Measurements from ENCODE around the gene SLC25A12. TPM values are rescaled to one million over a fixed set of nuclear protein-coding genes. Genes with fewer than 3 reads are reported as not detected.

The SLC25A12 gene
- total and polyA plus RNA-seq, 2 donors (not counting 1 experiment from before 2014, with no cell fraction given) = 10.0 to 21.0 TPM

DNA sequence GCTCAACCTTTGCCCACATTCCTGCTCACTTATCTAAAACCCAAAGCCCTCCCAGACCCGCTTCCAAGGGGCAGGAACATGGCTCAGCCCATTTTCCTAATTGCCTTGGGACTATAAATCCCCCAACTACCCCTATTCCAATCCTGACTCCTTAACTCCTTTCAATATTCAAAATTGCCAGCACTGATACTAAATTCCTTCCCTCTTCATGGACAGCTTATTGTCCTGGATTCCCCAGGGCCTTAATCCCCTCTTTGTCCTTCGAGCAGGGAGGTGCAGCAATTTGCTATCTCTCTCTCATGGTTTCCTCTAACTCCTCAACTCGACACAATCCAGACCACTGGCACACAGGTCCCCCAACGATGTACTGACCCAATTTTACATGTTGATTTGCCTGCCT lies 99.1 kb downstream of the SLC25A12 start:
- TF ChIP-seq, protein P1, sequence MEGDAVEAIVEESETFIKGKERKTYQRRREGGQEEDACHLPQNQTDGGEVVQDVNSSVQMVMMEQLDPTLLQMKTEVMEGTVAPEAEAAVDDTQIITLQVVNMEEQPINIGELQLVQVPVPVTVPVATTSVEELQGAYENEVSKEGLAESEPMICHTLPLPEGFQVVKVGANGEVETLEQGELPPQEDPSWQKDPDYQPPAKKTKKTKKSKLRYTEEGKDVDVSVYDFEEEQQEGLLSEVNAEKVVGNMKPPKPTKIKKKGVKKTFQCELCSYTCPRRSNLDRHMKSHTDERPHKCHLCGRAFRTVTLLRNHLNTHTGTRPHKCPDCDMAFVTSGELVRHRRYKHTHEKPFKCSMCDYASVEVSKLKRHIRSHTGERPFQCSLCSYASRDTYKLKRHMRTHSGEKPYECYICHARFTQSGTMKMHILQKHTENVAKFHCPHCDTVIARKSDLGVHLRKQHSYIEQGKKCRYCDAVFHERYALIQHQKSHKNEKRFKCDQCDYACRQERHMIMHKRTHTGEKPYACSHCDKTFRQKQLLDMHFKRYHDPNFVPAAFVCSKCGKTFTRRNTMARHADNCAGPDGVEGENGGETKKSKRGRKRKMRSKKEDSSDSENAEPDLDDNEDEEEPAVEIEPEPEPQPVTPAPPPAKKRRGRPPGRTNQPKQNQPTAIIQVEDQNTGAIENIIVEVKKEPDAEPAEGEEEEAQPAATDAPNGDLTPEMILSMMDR (IDR thresholded peaks at IDR 0.05) = no peak
- H3K9me3 ChIP-seq (ENCODE audit: control extremely low read depth in 1 of 3, control insufficient read depth in 2 of 3, insufficient read depth in 1 of 3, low read length in 2 of 3) = no peaks in the 10 kb centered on the region
- no peaks in the 10 kb centered on the region for H4K20me1 ChIP-seq (ENCODE audit: control insufficient read depth, insufficient read depth, low read length, poor library complexity, severe bottlenecking)
- DNase-seq (no peak), ATAC-seq (ENCODE audit: low read depth) (no peak)
- H3K27ac ChIP-seq (ENCODE audit: low read length in 2 of 2) = no peak overlapping the region
- H3K9ac ChIP-seq (ENCODE audit: low read length) = no peak overlapping the region
- H3K36me3 ChIP-seq (replicated peaks in 1 of 2; ENCODE audit: control extremely low read depth in 1 of 2, control insufficient read depth in 1 of 2, extremely low read depth in 1 of 2, insufficient read depth in 2 of 2, low read length in 1 of 2) = peaks cover 4 to 16% of the 10 kb centered on the region in 2 experiments
- Mint-ChIP-seq H3K27ac (no peak overlapping the region), H3K4me1 (peaks cover 3% of the 10 kb centered on the region), H3K9me3 (ENCODE audit: insufficient read depth) (no peaks in the 10 kb centered on the region), H3K4me3 (no peak overlapping the region), H3K27me3 (no peaks in the 10 kb centered on the region)
- 65% methylated on average over 4 of the region's 4 CpGs for WGBS (ENCODE audit: insufficient coverage)
- CTCF ChIA-PET = no interaction called here
- H3K4me1 ChIP-seq (ENCODE audit: control insufficient read depth in 2 of 2, insufficient read depth in 2 of 2, low read length in 2 of 2) = no peaks in the 10 kb centered on the region
- H3K79me2 ChIP-seq (ENCODE audit: control insufficient read depth, insufficient read depth, low read length) = no peaks in the 10 kb centered on the region
- no peak overlapping the region for H2AFZ ChIP-seq (ENCODE audit: insufficient read depth, low read depth, low read length, poor library complexity, severe bottlenecking)
- POLR2A ChIA-PET = no interaction called here
- no peak overlapping the region for H3K4me2 ChIP-seq (replicated peaks; ENCODE audit: low read depth, low read length, poor library complexity, severe bottlenecking)
- intact Hi-C loops (cut with micrococcal nuclease) = no loop called here
- no peak overlapping the region for H3K4me3 ChIP-seq (ENCODE audit: control extremely low read depth in 1 of 5, extremely low read depth in 1 of 5, insufficient read depth in 1 of 5, low read depth in 2 of 5, low read length in 4 of 5)
- no peaks in the 10 kb centered on the region for H3K27me3 ChIP-seq (replicated peaks in 1 of 4; ENCODE audit: control extremely low read depth in 1 of 4, control insufficient read depth in 3 of 4, insufficient read depth in 4 of 4, low read length in 3 of 4)

GRCh38 chr2:171793691-171794678 lies 100.1 kb downstream of the SLC25A12 start:
- POLR2A ChIA-PET = interaction anchor here (0.7 kb wide), 1 partner anchor 52 kb away, joined by 6 read pairs; no protein-coding TSS in a partner anchor
- Histone ChIP-seq H3K9ac (ENCODE audit: low read length) (no peak overlapping the region), H2AFZ (ENCODE audit: insufficient read depth, low read depth, low read length, poor library complexity, severe bottlenecking) (no peak overlapping the region), H3K27me3 (replicated peaks in 1 of 4; ENCODE audit: control extremely low read depth in 1 of 4, control insufficient read depth in 3 of 4, insufficient read depth in 4 of 4, low read length in 3 of 4) (no peaks in the 10 kb centered on the region), H4K20me1 (ENCODE audit: control insufficient read depth, insufficient read depth, low read length, poor library complexity, severe bottlenecking) (no peaks in the 10 kb centered on the region), H3K4me2 (replicated peaks; ENCODE audit: low read depth, low read length, poor library complexity, severe bottlenecking) (no peak overlapping the region), H3K4me3 (ENCODE audit: control extremely low read depth in 1 of 5, extremely low read depth in 1 of 5, insufficient read depth in 1 of 5, low read depth in 2 of 5, low read length in 4 of 5) (no peak overlapping the region), H3K79me2 (ENCODE audit: control insufficient read depth, insufficient read depth, low read length) (no peaks in the 10 kb centered on the region), H3K9me3 (ENCODE audit: control extremely low read depth in 1 of 3, control insufficient read depth in 2 of 3, insufficient read depth in 1 of 3, low read length in 2 of 3) (no peaks in the 10 kb centered on the region), H3K4me1 (ENCODE audit: control insufficient read depth in 2 of 2, insufficient read depth in 2 of 2, low read length in 2 of 2) (no peaks in the 10 kb centered on the region), H3K36me3 (replicated peaks in 1 of 2; ENCODE audit: control extremely low read depth in 1 of 2, control insufficient read depth in 1 of 2, extremely low read depth in 1 of 2, insufficient read depth in 2 of 2, low read length in 1 of 2) (peaks cover 4 to 20% of the 10 kb centered on the region in 2 experiments), H3K27ac (ENCODE audit: low read length in 2 of 2) (no peak overlapping the region)
- TF ChIP-seq EZH2 (IDR thresholded peaks at IDR 0.05; ENCODE audit: borderline replicate concordance, insufficient read depth, low read depth, low read length, poor library complexity, severe bottlenecking) = no peak
- TF ChIP-seq, protein P1 (IDR thresholded peaks at IDR 0.05) = no peak
- Mint-ChIP-seq H3K4me3 (no peak overlapping the region), H3K4me1 (peaks cover 3% of the 10 kb centered on the region), H3K27me3 (no peaks in the 10 kb centered on the region), H3K27ac (no peak overlapping the region), H3K9me3 (ENCODE audit: insufficient read depth) (no peaks in the 10 kb centered on the region)
- no CpG with 5 or more reads among the region's 6 CpGs for WGBS (ENCODE audit: insufficient coverage)
- ATAC-seq (ENCODE audit: low read depth) (no peak), DNase-seq (no peak)
- intact Hi-C loops (cut with micrococcal nuclease) = no loop called here
- CTCF ChIA-PET = no interaction called here
